Amniotic stem cell (primary cell): ENCODE results near the gene PNPLA2.

Experiments used
- DNase-seq: peaks from one replicate; lab custom pipeline; 2025; lab: John Stamatoyannopoulos, UW

The PNPLA2 gene

DNA sequence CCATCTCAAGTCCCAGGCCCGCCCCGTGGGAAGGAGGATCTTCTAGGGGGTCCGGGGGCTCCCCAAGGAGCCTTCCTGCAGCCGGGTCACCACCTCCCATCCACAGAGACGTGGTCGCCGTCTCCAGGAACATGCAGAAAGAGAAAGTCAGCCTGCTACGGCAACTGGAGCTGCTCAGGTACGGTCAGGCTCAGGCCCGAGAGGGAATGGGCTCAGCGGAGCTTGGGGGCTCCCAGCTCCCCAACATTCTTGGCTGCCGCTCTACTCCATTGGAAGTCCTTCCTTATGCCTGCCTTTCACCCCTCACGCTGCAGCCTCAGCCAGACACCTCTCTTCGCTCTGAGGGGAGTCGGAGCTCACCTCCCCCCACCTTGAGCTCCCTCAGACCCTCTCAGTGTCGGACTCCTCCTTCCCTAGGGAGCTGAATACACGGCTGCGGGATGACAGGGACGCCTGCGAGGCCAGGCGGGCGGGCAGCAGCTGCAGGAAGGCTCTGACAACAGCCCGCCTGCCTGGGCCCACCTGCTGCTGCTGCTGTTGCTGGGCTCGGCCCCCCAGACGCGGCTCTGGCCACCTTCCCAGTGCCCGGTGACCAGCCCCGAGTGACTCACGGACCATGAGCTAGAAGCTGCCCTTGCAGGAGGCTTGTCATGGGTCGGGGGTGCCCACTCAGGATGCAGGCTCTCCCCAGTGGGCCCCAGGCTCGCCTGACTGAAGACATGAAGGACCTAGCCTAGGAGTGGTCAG is 12.6 kb downstream of the PNPLA2 start:
- DNase-seq = no peak

DNA sequence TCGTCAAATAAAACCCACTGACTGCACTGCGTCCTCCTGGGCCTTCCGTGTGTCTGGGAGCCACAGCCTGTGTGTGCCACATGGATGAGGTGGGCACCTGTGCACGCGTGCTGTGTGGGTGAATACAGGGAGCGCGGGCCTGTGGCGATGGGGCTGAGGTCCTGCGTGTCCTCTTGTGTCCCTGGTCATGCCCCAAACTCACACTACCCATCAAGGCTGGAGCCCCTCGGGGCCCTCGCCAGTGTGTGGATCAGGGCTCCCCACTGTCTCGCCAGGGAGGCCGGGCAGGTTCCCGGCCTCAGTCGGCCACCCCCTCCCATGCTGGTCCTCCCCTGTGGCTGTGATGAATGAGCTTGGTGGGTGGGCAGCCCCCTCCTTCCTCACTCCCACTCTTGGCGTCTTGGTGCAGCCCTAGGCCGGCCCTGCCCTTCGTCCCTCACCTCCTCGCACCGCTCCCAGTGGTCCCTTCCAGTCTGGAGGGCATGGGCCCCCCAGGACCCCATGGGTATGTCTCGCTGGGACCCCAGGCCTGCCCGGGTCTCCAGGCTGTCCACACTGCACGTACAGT is 13.3 kb downstream of the PNPLA2 start:
- no peak for DNase-seq

DNA sequence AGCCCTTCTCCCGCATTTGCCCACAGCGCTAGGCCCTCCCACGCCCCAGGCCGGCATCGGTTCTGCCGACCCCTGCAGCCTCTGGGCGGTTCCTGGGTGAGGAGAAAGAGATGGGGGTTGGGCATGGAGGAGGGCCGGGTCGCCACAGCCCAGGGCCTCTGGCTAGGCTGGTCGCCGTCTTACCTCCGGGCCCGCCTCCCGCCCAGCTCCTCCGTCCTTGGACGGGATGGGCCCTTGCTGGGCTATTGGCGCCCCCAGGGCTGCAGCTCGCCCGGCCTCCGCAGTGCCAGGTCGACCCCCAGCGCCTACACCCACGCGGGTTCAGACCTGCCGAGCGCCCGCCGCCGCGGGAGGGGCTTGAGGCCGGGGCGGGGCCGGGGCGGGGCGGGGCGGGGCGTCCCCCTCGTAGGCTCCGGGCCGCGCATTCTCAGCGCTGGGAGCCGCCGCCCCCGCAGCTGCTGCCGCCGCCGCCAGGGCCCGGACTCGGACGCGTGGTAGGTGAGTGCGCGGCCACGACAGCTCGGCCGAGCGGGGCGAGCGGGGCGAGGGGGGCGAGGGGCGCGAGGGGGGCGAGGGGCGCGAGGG is 13.9 kb downstream of the PNPLA2 start, which contains the start of gene CD151:
CD151 (plus strand) TSS at position 424 of the 585 bp plus-strand sequence. CDS start 3,118 bp downstream, outside the sequence.
- DNase-seq = peak; percentile 54

DNA sequence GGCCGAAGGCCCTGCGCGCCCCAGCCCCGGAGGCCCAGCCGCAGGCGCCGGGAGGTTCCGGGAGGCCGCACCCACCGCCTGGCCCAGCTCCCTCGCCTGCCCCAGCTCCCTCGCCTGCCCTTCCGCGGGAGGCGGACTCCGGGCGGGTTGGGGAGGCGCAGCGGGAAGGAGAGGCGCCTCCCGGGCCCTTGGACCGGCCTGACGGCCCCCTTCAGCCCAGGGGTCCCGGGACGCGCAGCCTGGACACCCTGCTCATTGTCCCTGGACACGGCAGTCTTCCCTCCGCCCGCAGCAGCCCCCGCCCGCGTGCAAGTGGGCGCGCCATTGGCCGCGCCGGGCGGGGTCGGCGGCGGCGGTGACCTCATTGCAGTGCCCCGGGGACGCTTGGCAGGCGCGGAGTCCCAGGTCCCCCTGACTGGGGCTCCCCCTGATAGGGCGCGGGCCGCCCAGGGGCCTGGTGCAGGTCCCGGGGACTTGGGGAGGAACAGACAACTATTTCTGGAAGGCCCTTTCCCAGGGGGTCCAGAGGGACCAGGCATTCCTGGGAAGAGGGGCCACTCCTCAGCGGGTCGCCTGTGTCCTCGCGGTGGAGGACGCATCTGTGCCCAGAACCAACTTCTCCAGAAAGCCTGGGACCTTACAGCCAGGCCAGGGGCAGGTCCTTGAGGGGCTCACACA is 14.5 kb downstream of the PNPLA2 start:
- DNase-seq = no peak

DNA sequence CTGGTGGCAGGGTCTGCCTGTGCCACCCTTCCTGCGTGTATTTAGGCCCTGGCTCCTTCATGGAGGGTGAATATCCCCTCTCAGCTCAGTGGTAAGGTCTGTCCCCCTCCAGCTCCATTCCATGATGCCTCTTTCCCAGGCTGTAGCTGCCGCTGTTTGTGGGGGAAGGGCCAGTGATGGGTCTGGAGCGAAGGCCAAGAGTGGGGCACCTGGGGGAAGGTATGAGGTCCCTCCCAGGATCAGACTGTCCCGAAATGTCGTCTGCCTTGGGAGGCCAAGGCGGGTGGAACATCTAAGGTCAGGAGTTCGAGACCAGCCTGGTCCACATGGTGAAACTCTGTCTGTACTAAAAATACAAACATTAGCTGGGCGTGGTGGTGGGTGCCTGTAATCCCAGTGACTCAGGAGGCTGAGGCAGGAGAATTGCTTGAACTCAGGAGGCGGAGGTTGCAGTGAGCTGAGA is 15.2 kb downstream of the PNPLA2 start:
- no peak for DNase-seq

DNA sequence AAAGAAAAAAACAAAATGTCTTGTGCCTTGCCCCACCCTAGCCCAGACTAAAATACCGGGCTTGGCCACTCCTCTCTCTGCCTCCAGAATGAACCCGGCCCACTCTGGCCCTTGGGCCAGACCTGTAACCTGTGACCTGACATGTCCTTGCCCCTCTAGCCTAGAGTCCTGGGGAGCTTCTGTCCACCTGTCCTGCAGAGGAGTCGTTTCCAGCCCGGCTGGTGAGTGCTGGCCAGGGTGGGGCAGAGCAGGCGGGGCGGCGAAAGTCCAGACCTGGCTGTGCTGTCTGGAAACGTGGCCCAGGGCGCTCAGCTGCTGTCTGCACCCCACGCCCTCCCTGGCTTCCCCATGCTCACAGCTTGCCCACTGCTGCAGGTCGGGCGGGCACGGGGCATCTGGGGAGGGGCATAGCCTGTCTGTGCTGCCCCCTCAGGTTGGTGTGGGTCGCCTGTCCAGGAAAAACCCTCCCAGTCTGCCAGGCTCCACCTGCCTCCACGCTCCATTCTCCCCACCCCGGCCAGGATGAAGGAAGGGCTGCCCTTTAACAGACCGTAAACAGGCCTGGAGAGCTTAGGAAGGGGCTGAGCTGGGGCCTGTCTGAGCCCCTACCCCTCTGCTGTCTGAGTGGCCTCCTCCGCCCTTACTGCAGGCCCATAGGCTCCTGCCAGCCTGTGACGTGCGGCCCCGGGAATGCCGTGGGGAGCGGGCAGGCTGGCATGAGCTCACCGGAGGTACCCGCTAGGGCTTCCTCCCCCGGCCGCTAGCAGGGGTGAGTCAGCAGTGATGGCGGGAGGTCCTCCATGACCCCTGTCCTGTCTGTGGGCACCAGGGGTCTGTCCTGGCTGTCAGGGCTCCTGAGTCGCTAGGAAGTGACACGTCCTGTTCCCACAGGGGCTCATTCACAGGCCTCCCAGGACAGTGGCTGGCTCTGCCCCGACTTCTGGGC is 15.9 kb downstream of the PNPLA2 start:
- peak; percentile 73 for DNase-seq

DNA sequence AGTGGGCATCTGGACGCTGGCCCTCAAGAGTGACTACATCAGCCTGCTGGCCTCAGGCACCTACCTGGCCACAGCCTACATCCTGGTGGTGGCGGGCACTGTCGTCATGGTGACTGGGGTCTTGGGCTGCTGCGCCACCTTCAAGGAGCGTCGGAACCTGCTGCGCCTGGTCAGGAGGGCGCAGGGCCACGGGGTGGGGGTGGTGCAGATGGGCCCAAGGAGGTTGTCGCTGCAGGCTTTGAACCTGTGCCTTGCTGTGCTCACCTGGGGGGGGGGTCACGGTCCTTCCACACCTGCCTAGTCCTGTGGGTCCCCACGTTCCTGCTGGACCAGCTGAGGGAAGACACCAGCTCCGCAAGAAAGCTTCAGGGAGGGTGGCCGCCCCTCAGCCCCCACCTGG is 17.6 kb downstream of the PNPLA2 start:
- no peak for DNase-seq

DNA sequence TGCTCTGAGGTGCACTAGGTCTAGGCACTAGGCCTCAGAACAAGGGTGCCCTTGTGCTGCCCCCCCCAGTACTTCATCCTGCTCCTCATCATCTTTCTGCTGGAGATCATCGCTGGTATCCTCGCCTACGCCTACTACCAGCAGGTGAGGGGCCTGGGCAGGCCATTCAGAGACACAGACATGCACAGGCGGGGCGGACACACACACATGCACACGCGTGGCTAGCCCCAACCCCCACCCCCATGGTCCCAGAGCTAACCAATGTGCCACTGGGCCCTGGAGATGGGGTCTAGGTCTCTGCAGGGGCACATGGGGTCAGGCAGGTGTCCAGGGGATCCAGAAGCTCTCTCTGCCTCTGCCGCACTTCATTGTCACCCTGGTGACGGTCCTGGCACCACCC is 18.0 kb downstream of the PNPLA2 start:
- DNase-seq = no peak

DNA sequence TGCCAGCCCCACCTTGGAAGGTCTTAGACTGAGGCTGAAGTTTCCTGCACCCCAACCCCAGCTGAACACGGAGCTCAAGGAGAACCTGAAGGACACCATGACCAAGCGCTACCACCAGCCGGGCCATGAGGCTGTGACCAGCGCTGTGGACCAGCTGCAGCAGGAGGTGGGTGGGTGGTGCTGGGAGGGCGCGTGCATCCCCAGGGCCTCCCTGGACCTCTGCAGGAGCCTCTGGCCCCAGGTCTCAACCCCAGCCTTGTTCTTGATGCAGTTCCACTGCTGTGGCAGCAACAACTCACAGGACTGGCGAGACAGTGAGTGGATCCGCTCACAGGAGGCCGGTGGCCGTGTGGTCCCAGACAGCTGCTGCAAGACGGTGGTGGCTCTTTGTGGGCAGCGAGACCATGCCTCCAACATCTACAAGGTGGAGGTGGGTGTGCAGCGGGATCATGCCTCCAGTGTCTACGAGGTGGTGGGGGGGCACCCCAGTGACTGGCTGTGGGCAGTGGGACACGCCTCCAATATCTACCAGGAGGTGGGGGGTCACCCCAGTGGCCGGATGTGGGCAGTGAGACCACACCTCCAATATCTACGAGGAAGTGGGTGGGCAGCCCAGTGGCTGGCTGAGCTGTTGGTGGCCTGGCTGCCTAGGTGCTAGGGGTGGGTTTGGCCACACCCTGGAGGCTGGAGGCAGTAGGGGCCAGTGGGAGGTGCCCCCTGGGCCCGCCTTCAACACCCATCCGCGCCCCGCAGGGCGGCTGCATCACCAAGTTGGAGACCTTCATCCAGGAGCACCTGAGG is 18.7 kb downstream of the PNPLA2 start:
- no peak for DNase-seq

DNA sequence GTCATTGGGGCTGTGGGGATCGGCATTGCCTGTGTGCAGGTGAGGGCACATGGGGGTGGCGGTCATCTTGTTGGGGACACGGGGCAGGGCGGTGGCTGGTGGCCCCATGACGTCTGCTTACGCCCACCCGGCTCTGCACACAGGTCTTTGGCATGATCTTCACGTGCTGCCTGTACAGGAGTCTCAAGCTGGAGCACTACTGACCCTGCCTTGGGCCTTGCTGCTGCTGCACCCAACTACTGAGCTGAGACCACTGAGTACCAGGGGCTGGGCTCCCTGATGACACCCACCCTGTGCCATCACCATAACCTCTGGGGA is 19.2 kb downstream of the PNPLA2 start:
- DNase-seq = no peak

DNA sequence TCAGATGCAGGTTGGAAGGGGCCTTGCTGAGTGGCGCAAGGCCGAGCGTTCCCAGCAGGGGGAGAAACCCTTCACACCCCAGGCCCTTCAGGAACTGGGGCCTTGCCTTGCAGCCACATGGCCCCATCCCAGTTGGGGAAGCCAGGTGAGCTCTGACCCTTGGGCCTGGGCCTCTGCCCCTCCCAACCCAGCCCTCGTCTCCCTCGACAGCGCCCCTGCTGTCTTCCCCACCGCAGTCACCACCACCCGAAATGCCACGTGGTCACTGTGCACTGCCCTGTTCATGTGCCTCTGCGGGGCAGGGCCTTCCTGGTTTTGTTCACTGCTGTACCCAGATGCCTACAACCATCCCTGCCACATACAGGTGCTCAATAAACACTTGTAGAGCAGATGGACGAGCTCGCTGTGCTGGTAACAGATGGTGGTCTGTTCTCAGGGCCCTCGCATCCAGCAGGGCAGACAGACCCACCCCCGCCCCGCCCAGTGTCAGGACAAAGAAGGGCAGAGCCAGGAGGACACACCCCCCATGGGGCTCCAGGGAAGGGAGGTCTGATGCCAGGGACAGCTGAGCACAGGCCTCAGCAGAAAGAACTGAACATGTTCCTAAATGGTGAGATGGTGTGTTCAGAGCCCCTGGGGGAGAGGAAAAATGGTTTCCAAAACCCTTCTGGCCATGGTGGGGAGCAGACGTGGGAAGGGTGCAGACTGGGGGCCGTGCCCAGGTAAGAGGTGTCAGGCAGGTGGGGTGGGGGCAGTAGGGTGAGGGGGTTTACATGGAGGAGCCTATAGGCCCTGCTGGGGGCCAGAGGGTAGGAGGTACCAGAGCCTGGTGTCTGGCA is 19.9 kb downstream of the PNPLA2 start:
- DNase-seq = no peak

DNA sequence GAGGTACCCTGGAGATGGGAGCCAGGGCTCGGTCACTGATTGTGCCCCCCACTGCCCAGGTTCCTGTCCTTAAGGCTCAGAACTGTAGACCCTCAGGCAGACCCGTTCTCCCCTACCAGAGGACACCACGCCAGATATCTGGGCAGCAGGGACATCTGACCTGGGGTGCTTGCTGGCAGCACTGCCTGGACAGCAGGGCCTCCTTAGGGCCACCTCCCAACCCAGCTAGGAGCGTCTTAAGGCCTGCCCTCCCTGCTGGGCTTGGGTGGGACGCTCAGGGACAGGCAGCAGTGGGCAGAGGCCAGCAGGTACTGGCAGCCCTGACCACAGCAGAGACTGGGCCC is 20.5 kb downstream of the PNPLA2 start:
- no peak for DNase-seq

DNA sequence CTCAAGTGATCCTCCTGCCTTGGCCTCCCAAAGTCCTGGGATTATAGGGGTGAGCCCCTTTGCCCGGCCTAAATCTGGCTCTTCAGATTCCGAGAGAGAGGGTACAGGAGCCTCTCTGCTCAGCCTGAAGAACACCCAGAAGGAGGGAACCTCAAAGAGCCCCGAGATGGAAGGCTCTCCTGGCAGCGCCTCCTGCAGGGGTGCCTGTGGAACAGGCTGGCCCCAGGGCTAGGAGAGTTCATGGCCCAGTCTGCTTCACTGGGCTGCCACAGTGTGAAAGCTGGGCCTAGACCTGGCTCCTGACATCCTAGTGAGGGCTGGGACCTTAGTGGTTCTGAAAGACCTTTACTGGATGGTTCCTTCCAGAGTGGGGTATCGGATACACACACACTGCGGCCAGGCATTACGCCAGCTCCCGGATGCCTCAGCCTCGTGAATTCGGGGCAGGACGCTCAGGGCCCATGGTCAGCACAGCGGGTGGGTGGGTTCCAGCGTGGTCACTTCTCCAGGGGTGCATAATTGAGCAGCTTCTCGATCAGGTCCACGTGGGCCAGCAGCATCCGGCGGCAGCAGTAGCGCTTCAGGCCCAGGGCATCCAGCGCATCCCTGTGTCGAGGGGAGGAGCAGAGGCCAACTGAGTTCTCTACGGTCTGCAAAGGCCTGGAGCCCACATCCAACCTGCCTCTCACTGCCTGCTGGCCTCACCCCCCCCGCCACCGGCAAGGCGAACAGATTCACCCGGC is 21.3 kb downstream of the PNPLA2 start:
- no peak for DNase-seq

DNA sequence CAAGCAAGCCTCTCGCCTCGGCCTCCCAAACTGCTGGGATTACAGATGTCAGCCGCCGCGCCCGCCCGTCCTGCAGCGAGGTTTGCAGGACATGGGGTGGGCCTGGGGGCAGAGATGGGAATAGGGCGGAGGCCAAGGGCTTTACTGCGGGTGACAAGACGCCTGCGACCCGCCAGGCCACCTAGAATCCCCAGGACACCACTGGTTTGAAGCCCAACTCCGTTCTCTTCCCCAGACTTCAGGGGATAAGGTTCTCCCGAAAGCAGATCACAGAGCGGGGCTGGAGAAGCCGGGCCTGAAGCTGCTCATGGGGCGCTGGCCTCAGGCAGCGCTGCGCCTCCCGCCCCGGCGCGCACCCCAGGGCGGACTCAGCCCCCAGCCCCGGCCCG is 23.3 kb downstream of the PNPLA2 start:
- DNase-seq = no peak

DNA sequence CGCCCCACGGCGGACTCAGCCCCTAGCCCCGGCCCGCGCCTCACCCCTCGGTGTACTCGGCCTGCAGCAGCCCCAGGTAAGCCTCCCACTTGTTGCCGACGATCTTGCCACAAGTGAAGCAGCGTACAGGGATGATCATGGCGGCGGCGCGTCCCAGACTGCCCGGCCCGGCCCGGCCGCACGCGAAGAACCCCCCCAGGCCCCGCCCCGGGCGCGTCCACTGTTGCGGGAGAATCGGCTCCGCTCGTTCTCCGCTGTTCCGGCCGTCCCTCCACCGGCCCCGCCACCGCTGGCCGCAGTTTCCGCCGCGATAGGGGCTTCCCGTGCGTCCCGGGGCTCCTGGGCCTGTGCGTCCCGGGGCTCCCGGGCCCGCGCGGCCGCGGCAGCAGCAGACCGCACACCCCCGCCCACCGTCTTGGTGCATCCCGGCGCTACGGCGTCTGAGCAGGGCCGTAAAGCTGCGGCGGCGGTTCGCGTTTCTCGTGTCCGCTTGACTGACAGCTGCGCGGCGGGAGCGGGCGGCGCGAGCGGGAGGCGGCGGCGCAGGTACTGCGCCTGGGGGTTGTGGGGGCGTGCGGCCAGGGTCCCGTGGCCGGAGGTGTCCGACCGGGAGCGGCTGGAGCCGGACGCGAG is 23.8 kb downstream of the PNPLA2 start, which contains the start of the genes POLR2L and TSPAN4:
POLR2L (minus strand) TSS at position 160 of the 633 bp plus-strand sequence; CDS start at position 139, 21 bp downstream.
TSPAN4 (plus strand) TSS at position 483 of the 633 bp plus-strand sequence. CDS start 7,453 bp downstream, outside the sequence.
- DNase-seq = peak; percentile 86

DNA sequence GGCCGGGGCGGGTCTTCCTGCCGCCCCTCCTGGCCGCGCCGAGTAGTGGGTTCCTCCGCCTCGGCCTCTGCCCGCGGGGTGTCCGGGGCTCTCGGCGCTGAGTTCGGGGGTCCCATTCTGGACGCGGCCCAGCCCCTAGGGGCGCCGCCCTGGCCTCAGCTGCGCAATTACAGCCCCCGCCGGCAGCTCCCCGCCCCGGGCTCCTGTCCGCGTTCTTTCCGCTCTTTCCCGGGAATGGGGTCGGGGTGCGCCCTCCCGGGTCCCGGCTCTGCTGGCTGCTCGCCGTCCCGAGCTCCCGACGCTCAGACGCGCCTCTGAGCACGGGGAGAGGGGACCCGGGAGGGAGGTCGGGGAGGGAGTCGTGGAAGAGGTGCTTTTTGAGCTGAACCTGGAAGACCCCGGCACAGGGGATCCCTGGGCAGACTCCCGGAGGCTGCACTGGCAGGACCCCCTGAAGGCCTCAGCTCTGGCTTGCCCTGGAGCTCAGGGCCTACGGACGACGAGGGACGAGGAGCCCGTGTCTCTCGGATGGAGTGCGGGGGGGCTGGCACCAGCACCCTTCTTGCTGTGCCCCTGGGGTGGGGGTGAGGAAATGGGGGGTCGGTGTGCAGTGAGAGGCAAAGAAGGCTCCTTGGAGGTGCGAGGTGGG is 24.5 kb downstream of the PNPLA2 start:
- DNase-seq = no peak

DNA sequence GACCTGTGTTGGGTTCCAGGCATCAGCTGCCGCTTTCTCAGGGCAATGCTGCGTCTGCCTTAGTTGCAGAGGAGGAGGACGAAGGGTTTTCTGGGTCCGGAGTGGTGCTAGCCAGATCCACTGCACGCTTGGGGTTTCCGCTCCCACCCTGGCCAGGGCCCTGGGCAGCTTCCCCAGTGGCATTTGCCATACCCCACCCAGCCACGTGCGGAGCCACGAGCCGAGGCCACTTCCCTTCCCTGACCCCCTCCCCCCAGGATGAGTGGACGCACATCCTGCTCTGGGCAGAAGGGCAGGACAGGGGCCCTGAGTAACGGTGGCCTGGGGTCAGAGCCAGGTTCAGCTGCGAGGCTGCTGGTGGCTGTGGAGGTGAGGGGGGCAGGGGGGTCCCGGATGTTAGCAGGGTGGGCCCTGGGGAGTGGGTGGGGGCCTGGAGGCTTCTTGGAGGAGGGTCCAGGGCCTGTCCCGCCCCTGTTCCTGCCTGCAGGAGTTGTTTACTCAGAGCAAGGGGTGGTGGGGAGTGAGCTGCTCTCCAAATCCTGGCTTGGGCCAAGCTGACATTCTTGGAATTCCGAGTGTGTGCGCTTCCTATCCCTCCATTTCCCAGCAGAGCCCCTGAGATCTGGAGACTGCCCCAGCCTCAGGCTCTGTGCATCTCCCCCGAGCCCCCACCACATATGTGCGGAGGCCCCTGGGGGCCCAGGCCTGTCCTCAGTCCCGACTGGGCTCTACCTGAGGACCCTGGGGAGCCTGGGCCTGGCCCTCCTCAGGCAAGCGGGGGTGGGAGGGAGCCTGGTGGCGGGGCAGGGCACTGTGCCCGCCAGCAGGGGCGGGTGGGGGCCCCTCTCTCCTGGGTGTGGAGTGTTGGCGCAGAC is 25.3 kb downstream of the PNPLA2 start:
- peak; percentile 83 for DNase-seq
